C4-2B (cell line): Measurements from ENCODE around the gene ADCY6.

Experiments
- H3K27ac ChIP-seq: fragments of 450-650 bp; 2 replicates; pipeline ENCODE4 v1.5.1; 2017
- CTCF ChIP-seq: fragments of 450-650 bp; conservative IDR thresholded peaks from 2 replicates; pipeline ENCODE4 v1.5.1; 2017; ENCODE audit warnings: mild to moderate bottlenecking
- ZFX ChIP-seq: fragments of 450-650 bp; IDR thresholded peaks from 2 replicates; pipeline ENCODE4 v1.6.1; 2017

Gene ADCY6

GRCh38 chr12:48815126-48816110 is 26.5 kb upstream of the ADCY6 start:
- TF ChIP-seq CTCF (no peak), ZFX (no peak)
- peak overlapping the region; percentile 95 for H3K27ac ChIP-seq

GRCh38 chr12:48814262-48815125 is 25.6 kb upstream of the ADCY6 start:
- peak overlapping the region; percentile 95 for H3K27ac ChIP-seq
- TF ChIP-seq CTCF (peak; percentile 100), ZFX (0 out of 2 replicates have a peak, but pooled peaks have one; percentile 29)

GRCh38 chr12:48813465-48814261 is 24.8 kb upstream of the ADCY6 start:
- TF ChIP-seq CTCF (no peak), ZFX (no peak)
- peak overlapping the region; percentile 95; the same call in 1 of the 2 replicates for H3K27ac ChIP-seq

GRCh38 chr12:48812389-48812788 is 23.5 kb upstream of the ADCY6 start:
- H3K27ac ChIP-seq: no peak overlapping the region
- TF ChIP-seq CTCF (no peak), ZFX (no peak)

GRCh38 chr12:48811437-48812090 is 22.7 kb upstream of the ADCY6 start:
- H3K27ac ChIP-seq: no peak overlapping the region
- TF ChIP-seq ZFX: no peak
- TF ChIP-seq CTCF: no peak

DNA sequence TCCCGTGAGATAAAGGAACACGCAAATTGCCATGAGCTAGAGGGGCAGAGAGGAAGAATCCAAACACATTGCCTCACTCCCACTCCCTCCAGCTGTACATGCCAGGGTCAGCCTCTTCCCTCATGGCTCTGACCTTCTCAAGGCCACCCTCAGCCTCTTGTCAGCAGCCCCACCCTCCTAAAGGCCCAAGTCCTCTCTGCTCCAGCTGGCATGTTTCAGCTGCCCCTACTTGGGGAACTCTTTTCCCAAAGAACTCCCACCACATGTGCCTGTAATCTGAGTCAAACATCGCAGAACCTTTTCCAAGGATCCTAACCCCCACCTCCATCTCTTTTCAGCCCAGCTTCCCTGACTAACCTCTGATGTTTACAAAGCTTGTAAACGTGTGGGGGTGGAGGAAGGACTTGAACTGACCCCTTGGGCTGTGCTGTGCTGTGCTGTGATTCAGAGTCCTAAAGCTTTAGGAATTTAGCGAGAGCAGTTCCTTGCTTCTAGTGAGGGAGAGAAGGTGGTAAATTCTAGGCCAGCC is 22.1 kb upstream of the ADCY6 start:
- H3K27ac ChIP-seq: no peak overlapping the region
- TF ChIP-seq ZFX (no peak), CTCF (no peak)
